Smooth muscle cell (in vitro differentiated cells): ENCODE measurements around the gene OR2T35. TPM values are rescaled to one million over a fixed set of nuclear protein-coding genes. Genes with fewer than 3 reads are reported as not detected.

Experiments
- DNase-seq: peaks from one replicate; lab custom pipeline; 2025; ENCODE audit not compliant: unreplicated experiment; lab: John Stamatoyannopoulos, UW
- H2AFZ ChIP-seq: fragments of 200-600 bp; sonication (generic); 2 replicates; pipeline ENCODE4 v1.6.0; 2016; ENCODE audit warnings: antibody characterized with exemption, low read depth, mild to moderate bottlenecking
- H3F3A ChIP-seq: fragments of 200-600 bp; sonication (generic); 2 replicates; pipeline ENCODE4 v1.6.0; 2017; ENCODE audit warnings: antibody characterized with exemption, low read depth
- H3K27ac ChIP-seq: fragments of 200-600 bp; sonication (generic); 2 replicates; pipeline ENCODE4 v1.5.1; 2016; ENCODE audit warnings: low read depth, mild to moderate bottlenecking
- H3K27me3 ChIP-seq: fragments of 200-600 bp; sonication (generic); 2 replicates; pipeline ENCODE4 v1.6.1; 2016; ENCODE audit warnings: low read depth, mild to moderate bottlenecking
- H3K36me3 ChIP-seq: fragments of 200-600 bp; sonication (generic); 2 replicates; pipeline ENCODE4 v1.5.1; 2016; ENCODE audit warnings: low read depth
- H3K4me1 ChIP-seq: fragments of 200-600 bp; sonication (generic); 2 replicates; pipeline ENCODE4 v1.5.1; 2016; ENCODE audit warnings: low read depth
- H3K4me2 ChIP-seq: fragments of 200-600 bp; sonication (generic); 2 replicates; pipeline ENCODE4 v1.6.0; 2016; ENCODE audit warnings: mild to moderate bottlenecking
- H3K4me3 ChIP-seq: fragments of 200-600 bp; sonication (generic); 2 replicates; pipeline ENCODE4 v1.5.1; 2016; ENCODE audit warnings: mild to moderate bottlenecking
- H3K79me2 ChIP-seq: fragments of 200-600 bp; sonication (generic); 2 replicates; pipeline ENCODE4 v1.6.0; 2016; ENCODE audit warnings: low read depth, mild to moderate bottlenecking
- H3K9ac ChIP-seq: fragments of 200-600 bp; sonication (generic); 2 replicates; pipeline ENCODE4 v1.6.0; 2016; ENCODE audit warnings: low read depth
- H3K9me3 ChIP-seq: fragments of 200-600 bp; sonication (generic); replicated peaks from 2 replicates; pipeline ENCODE4 v1.5.1; 2016; ENCODE audit warnings: low read depth
- H4K20me1 ChIP-seq: fragments of 200-600 bp; sonication (generic); 2 replicates; pipeline ENCODE4 v1.6.0; 2016; ENCODE audit warnings: low read depth
- WGBS: methylation state at CpG from one replicate; pipeline ENCODE4 v1.1.7; 2016; ENCODE audit warnings: low lambda C conversion rate; 5-methylcytosine and 5-hydroxymethylcytosine counted together
- polyA plus RNA-seq: library from polyadenylated mRNA; unstranded; fragments of >200 nt; fragmentation: Nextera tagmentation; extraction: Ambion mirVana; gene quantifications from 2 replicates; pipeline ENCODE4 v1.2.1, GENCODE V29; 2016
- total RNA-seq: library from RNA; depleted of rRNA; stranded (reverse); fragments of >200 nt; gene quantifications from 2 replicates; pipeline ENCODE4 v1.2.3, GENCODE V29; 2014
- TF ChIP-seq, protein P1 (sequence below): fragments of 200-600 bp; sonication (generic); IDR thresholded peaks from 2 replicates; pipeline ENCODE4 v1.5.1; 2017; ENCODE audit warnings: borderline replicate concordance, mild to moderate bottlenecking, antibody characterized with exemption; ENCODE audit not compliant: insufficient read depth, poor library complexity, severe bottlenecking

Gene OR2T35
- total and polyA plus RNA-seq, 2 experiments from 2014 or later: not detected

DNA sequence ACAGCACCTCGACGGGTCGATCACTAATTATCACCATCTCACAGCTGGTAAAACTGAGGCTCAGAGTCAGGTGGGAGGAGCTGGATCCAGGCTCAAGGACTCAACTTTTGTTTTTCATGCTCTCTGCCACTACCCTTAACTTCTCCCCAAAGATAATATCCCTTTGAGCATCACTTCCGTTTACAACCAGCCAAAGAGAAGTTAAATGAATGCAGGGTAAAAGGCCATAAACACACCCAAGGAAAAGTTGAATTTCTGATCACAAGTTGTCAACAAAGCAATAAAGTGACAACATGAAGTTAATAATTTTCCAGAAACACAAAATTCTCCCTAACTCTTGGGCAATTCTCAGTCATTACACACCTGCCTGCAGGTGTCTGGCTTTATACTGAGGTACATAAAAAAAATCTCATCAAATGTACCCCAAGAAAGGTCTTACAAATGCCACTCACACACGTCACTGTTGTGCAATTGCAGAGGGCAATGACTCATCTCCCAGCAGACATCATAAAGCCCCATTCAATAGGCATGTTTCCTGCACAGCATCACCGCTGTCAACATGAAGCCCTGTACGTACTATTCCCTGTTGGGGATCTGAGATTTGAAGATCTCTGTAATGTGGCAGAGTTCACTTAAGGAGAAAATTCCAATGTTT, 13.6 kb downstream of the OR2T35 start:
- Histone ChIP-seq H3F3A (no peaks in the 10 kb centered on the region), H3K79me2 (no peaks in the 10 kb centered on the region), H4K20me1 (no peaks in the 10 kb centered on the region), H3K4me2 (no peak overlapping the region), H2AFZ (no peak overlapping the region), H3K4me3 (no peak overlapping the region), H3K4me1 (no peaks in the 10 kb centered on the region), H3K27me3 (no peaks in the 10 kb centered on the region), H3K36me3 (no peaks in the 10 kb centered on the region), H3K9me3 (peaks cover 4% of the 10 kb centered on the region), H3K27ac (no peak overlapping the region), H3K9ac (no peak overlapping the region)
- DNase-seq: no peak
- TF ChIP-seq, protein P1, sequence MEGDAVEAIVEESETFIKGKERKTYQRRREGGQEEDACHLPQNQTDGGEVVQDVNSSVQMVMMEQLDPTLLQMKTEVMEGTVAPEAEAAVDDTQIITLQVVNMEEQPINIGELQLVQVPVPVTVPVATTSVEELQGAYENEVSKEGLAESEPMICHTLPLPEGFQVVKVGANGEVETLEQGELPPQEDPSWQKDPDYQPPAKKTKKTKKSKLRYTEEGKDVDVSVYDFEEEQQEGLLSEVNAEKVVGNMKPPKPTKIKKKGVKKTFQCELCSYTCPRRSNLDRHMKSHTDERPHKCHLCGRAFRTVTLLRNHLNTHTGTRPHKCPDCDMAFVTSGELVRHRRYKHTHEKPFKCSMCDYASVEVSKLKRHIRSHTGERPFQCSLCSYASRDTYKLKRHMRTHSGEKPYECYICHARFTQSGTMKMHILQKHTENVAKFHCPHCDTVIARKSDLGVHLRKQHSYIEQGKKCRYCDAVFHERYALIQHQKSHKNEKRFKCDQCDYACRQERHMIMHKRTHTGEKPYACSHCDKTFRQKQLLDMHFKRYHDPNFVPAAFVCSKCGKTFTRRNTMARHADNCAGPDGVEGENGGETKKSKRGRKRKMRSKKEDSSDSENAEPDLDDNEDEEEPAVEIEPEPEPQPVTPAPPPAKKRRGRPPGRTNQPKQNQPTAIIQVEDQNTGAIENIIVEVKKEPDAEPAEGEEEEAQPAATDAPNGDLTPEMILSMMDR: no peak
- 70% methylated on average over 7 of the region's 7 CpGs for WGBS

DNA sequence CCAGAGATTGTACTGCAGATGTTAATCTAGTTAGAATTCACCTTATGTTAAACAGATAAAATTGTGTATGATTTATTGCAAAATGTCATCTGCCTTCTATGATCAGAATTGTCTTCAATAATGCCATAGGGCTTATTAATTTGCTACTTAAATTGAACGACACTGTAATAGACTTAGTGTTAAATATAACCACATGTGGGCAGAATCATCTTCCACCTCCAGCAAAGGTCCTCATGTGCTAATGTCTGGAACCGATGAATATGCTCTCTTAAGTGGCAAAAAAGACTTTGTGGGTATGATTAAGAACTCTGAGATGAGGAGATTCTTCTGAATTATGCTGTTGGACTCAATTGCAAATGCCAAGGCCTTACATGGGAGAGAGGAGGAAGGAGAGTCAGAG, 14.5 kb downstream of the OR2T35 start:
- no peaks in the 10 kb centered on the region for H3K36me3 ChIP-seq
- DNase-seq: no peak
- H3K4me1 ChIP-seq: no peaks in the 10 kb centered on the region
- H3K79me2 ChIP-seq: no peaks in the 10 kb centered on the region
- 46% methylated on average over 2 of the region's 2 CpGs for WGBS
- H2AFZ ChIP-seq: no peak overlapping the region
- no peak overlapping the region for H3K4me3 ChIP-seq
- H3F3A ChIP-seq: no peaks in the 10 kb centered on the region
- no peak overlapping the region for H3K9ac ChIP-seq
- no peaks in the 10 kb centered on the region for H4K20me1 ChIP-seq
- H3K27ac ChIP-seq: no peak overlapping the region
- TF ChIP-seq, protein P1: no peak
- H3K27me3 ChIP-seq: no peaks in the 10 kb centered on the region
- peaks cover 9% of the 10 kb centered on the region for H3K9me3 ChIP-seq
- no peak overlapping the region for H3K4me2 ChIP-seq

DNA sequence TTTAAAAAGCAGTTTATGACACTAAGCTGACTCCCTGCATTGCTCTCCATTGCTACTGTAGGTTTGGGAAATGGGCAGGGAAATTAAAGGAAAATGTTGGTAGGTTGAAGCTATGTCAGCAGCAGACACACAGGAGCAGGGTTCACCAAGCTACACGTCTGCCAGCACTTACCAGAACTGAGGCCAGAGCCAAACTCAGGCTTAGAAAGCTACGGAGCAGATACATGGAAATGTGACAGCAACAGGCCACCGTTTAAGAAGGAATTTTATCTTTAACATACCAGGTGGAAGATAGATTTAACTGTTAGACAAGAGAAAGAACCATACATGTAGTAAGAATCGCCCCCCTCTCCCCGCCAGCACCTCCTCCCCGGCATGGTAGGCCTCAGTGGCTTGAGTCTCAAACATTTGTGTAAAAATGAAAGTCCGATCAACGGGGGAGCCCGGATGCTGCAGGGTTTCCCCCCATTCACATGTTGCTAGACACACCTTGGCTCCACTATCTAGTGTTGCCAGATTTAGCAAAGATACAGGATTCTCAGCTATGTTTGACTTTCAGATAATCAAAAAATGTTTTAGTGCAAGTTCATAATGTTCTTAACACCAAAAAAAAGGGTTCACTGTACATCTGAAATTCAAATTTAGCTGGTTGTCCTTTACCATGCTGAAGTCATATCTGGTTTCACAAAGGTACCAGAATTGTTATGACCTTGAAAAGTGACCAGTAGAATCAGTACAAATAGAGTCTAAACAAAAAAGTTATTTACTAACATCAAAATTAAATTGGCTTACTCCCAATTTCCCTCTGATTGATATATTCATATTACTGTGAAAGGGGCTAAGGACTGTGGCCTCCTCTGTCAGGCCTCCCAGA, 16.9 kb downstream of the OR2T35 start:
- WGBS: 67% methylated on average over 9 of the region's 9 CpGs
- TF ChIP-seq, protein P1: no peak
- no peaks in the 10 kb centered on the region for H3K27me3 ChIP-seq

More for the DNA sequence above, 16.9 kb downstream of the OR2T35 start:
- Histone ChIP-seq H4K20me1 (no peaks in the 10 kb centered on the region), H3F3A (no peaks in the 10 kb centered on the region), H3K79me2 (no peaks in the 10 kb centered on the region), H3K4me3 (no peak overlapping the region), H3K4me2 (no peak overlapping the region), H3K9me3 (peaks cover 13% of the 10 kb centered on the region), H3K27ac (no peak overlapping the region), H3K36me3 (no peaks in the 10 kb centered on the region), H2AFZ (no peak overlapping the region), H3K4me1 (no peaks in the 10 kb centered on the region), H3K9ac (no peak overlapping the region)
- no peak for DNase-seq
